ENCODE data around the gene CHML. TPM values are rescaled to one million over a fixed set of nuclear protein-coding genes. Genes with fewer than 3 reads are reported as not detected.

The CHML gene
- total and polyA plus RNA-seq, 10 donors = 2.2 to 14.2 (median 10.6) TPM

DNA sequence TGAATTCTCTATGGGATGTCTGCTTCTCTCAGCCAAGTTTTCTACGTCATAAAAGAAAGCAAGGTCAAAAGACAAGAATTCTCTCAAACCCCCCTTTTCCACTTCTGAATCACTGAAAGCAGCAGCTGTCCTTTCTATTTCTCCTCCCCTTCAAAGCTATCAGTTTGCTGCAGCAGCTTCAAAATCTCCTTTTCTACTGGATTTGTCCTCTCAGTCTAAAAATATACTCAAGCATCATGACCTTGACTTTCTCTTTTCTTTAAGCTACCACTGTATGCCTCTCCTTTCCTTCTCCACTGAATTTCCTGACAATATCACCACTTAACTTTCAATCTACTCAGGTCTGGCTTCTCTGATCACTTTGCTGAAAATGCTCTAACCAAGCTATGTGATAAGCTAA is 13.8 kb upstream of the CHML start:
- DNase-seq = no peak
- Histone ChIP-seq H3K9me3 (no peaks in the 10 kb centered on the region), H3K27ac (peak overlapping the region in 2 of 8 donors; percentile 21 to 26), H3K36me3 (no peaks in the 10 kb centered on the region), H3K27me3 (replicated peaks in 1 of 7) (no peaks in the 10 kb centered on the region), H3K4me1 (no peaks in the 10 kb centered on the region), H3K4me3 (no peak overlapping the region)
- intact Hi-C loops (cut with DNase I; ENCODE audit: low total_unique reads) = no loop called here
- TF ChIP-seq, protein P1, sequence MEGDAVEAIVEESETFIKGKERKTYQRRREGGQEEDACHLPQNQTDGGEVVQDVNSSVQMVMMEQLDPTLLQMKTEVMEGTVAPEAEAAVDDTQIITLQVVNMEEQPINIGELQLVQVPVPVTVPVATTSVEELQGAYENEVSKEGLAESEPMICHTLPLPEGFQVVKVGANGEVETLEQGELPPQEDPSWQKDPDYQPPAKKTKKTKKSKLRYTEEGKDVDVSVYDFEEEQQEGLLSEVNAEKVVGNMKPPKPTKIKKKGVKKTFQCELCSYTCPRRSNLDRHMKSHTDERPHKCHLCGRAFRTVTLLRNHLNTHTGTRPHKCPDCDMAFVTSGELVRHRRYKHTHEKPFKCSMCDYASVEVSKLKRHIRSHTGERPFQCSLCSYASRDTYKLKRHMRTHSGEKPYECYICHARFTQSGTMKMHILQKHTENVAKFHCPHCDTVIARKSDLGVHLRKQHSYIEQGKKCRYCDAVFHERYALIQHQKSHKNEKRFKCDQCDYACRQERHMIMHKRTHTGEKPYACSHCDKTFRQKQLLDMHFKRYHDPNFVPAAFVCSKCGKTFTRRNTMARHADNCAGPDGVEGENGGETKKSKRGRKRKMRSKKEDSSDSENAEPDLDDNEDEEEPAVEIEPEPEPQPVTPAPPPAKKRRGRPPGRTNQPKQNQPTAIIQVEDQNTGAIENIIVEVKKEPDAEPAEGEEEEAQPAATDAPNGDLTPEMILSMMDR (IDR thresholded peaks at IDR 0.05 in 8 of 11, conservative IDR thresholded peaks at IDR 0.05 in 3 of 11) = no peak
- TF ChIP-seq POLR2AphosphoS5 (IDR thresholded peaks at IDR 0.05) (no peak), POLR2A (IDR thresholded peaks at IDR 0.05) (no peak)
- WGBS, 5 donors = 30 to 70% (median 51%) methylated on average over 1 of the region's 1 CpG

GRCh38 chr1:241652012-241652411 is 11.8 kb upstream of the CHML start, which contains the start of gene WDR64:
Gene WDR64 (plus strand): TSS chr1:241652281. CDS start chr1:241652485, 204 bp downstream.
- H3K9me3 ChIP-seq = no peaks in the 10 kb centered on the region
- WGBS, 5 donors = 75 to 94% (median 85%) methylated on average over 4 of the region's 4 CpGs
- no peaks in the 10 kb centered on the region for H3K27me3 ChIP-seq (replicated peaks in 1 of 7)
- TF ChIP-seq POLR2A (IDR thresholded peaks at IDR 0.05) (no peak), POLR2AphosphoS5 (IDR thresholded peaks at IDR 0.05) (no peak)
- TF ChIP-seq, protein P1 (IDR thresholded peaks at IDR 0.05 in 8 of 11, conservative IDR thresholded peaks at IDR 0.05 in 3 of 11) = no peak
- no peak within 1 kb of the TSS for H3K27ac ChIP-seq
- no peak for DNase-seq
- no peaks in the 10 kb centered on the region for H3K36me3 ChIP-seq
- no peak within 1 kb of the TSS for H3K4me3 ChIP-seq
- H3K4me1 ChIP-seq = no peaks in the 10 kb centered on the region
- intact Hi-C loops (cut with DNase I; ENCODE audit: low total_unique reads) = no loop called here

- TF ChIP-seq POLR2A (IDR thresholded peaks at IDR 0.05) = no peak
- no peak for TF ChIP-seq POLR2AphosphoS5 (IDR thresholded peaks at IDR 0.05)
- TF ChIP-seq, protein P1 (IDR thresholded peaks at IDR 0.05 in 8 of 11, conservative IDR thresholded peaks at IDR 0.05 in 3 of 11) = no peak
- Histone ChIP-seq H3K4me1 (peaks cover 0 to 7% (median 0%) of the 10 kb centered on the region in 6 donors), H3K9me3 (peaks cover 0 to 4% (median under 1%) of the 10 kb centered on the region in 8 donors), H3K27ac (no peak overlapping the region), H3K27me3 (replicated peaks in 1 of 7) (no peaks in the 10 kb centered on the region), H3K4me3 (no peak overlapping the region), H3K36me3 (no peaks in the 10 kb centered on the region)
- 91 to 100% (median 95%) methylated on average over 1 of the region's 1 CpG for WGBS, 5 donors
- no peak for DNase-seq
- intact Hi-C loops (cut with DNase I; ENCODE audit: low total_unique reads) = no loop called here
These were observed 8.0 kb upstream of the CHML start for GRCh38 chr1:241648159-241648558.

- intact Hi-C loops (cut with DNase I; ENCODE audit: low total_unique reads) = no loop called here
- no peak for DNase-seq
- peaks cover 0 to 7% (median 0%) of the 10 kb centered on the region in 6 donors for H3K4me1 ChIP-seq
- no peak overlapping the region for H3K27ac ChIP-seq
- H3K4me3 ChIP-seq = no peak overlapping the region
- 75 to 96% (median 84%) methylated on average over 1 of the region's 1 CpG for WGBS, 5 donors
- H3K9me3 ChIP-seq = peaks cover 0 to 8% (median 2%) of the 10 kb centered on the region in 8 donors
- H3K27me3 ChIP-seq (replicated peaks in 1 of 7) = no peaks in the 10 kb centered on the region
- no peaks in the 10 kb centered on the region for H3K36me3 ChIP-seq
- TF ChIP-seq POLR2AphosphoS5 (IDR thresholded peaks at IDR 0.05) = no peak
- TF ChIP-seq POLR2A (IDR thresholded peaks at IDR 0.05) = no peak
These were observed 7.5 kb upstream of the CHML start for GRCh38 chr1:241647658-241648057.
